ENCODE data around the gene CTAGE1.

CTAGE1 gene

DNA sequence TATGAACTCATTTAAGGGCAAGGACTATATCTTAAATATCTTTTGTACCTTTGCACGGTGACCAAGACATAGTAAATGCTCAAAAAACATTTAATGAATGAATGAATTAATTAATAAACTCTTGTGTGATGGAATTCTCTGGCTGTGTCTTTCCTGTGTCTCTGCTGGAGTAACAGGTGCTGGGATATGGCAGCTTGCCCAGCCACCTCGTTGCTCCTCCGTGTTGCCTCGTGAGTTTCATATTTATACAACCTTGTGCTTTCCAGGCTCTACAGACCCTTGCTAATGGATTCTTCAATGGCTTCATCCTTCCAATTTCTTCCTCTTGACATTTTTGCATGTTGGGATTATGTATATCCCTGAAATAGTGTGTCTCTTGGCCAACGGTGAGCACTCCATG is 30.4 kb downstream of the CTAGE1 start:
- no peak for DNase-seq

DNA sequence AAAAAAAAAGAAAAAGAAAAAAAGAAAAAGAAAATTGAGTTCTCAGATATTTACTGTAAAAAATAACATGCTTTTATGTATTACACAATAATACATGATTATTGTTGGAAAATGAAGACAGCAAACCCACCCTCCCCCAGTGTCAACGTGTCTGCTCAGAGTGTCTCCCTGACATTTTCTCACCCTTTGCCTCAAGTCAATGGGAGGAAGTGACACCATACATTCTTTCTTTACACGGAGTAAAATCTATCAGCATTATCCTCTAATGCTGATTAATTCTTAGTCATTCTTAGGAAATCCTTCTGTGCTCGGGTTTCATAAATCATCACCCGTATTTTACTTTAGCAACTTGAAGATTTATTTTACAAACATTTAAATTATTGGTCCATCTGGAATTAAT is 32.0 kb downstream of the CTAGE1 start:
- DNase-seq = no peak

DNA sequence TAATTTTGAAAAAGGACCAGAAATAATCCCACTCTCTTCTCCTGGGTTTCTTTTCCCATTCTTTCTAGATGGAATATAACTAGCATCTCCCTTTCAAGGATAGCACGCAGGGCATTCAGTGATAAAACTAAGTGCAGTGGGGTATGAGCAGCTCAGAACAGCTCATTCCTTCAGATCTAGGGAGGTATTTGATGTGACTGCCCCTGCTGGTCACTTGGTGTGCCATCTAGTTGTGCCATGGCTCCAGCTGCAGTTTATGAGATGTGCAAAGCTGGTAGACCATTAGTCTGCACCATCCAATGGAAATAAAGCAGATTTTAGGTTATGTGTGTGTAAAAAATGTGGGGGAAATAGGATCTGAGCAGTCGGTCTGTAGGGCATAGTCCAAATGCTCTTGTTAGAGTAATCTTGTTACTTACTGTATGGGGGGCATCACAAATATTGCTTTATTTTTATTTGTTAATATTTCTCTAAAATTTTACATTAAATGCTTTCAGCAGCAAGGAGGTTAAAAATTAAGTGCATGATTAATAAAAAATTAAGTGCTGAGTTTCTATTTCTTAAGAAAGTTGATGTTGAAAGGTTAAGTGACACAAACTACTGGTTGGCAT is 38.9 kb downstream of the CTAGE1 start:
- DNase-seq = no peak

DNA sequence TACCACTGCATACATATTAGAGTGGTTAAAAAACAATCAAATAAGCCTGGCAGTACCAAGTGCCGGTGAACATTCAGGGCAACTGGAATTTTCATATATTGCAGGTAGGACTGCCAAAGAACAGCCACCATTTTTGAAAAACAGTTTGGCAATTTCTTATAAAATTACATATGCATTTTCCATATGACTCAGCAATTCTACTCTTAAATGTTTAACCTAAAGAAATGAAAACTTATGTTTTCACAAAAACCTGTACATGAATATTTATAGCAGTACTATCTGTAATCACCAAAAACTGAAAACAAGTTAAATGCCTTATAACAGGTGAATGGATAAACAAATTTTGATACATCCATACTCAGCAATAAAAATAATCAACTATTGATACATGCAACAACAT is 39.9 kb downstream of the CTAGE1 start:
- no peak for DNase-seq

DNA sequence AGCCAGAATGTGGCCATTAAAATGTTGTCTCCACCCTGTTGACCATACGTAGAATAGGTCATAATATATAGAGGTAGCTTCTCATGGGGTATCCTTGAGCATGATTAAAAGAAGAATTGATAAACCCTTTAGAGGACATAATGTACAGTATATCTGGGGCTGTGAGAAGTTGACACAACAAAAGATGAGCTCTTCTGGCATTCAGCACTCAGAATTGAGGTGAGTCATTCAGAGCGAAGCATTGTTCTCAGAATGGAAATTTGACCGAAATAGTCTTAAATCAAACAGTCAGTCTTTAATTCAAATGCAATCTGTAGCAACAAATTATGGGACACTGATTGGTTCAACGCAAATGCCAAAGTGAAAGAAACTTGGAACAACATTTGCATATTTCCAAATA is 47.3 kb downstream of the CTAGE1 start:
- DNase-seq = no peak

DNA sequence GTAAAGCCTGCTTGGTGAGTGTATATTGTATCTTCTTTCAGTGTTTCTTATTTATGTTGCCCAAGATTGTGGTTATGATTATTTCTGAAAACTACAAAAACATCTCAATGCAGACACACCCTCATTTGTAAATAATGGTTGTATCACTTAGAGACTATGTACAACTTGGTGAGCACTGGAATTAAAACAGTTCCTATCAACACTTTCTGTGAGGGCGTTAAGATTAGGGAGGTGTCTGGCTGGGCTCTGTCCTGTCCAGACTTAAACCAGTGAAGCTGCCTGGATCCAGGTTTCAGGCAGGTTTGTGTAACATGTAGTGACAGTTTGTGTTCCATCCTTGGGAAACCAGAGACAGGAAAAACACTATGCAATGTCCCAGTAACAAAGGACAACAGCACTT is 49.7 kb downstream of the CTAGE1 start:
- DNase-seq = no peak

DNA sequence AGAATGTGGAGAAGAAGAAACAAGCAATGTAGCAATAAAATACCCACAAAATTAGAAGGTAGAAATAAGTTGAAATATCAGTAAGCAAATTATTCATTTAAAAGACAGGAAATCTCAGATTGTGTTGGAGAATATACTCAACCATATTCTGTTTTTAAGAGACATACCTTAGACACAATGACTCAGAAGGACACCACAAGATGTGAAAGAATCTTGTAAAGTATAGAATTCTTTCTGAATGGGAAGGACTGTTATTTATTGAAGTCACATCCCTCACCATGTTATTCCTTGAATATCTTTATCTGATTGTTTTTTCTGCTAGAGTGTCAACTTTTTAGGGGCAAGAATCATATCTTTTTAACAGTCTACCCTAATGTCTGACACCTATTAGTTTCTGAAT is 50.4 kb downstream of the CTAGE1 start:
- DNase-seq = no peak

DNA sequence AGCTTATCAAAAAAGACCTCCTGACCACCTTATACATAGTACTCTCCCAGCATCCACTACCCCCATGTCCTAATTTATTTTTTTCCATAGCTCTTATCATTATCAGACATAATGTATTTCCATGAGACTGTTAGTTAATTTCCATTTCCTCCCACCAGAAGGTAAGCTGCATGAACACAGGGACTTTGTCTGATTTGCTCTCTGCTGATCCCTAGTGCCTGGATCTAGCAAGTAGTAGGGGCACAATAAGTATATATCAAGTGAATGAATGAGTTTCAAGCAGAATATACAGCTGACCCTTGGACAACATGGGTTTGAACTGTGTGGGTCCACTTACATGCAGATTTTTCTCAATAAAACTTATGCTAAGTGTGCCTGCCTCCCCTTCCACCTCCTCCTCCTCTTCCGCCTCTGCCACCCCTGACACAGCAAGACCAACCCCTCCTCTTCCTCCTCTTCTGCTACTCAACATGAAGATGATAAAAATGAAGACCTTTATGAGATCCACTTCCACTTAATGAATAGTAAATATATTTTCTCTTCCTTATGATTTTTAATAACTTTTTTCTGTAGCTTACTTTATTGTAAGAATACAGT is 53.8 kb downstream of the CTAGE1 start:
- no peak for DNase-seq

Data from NCI-H2029 (cell line).